ENCODE data around the gene ZCCHC24.

ZCCHC24 gene

DNA sequence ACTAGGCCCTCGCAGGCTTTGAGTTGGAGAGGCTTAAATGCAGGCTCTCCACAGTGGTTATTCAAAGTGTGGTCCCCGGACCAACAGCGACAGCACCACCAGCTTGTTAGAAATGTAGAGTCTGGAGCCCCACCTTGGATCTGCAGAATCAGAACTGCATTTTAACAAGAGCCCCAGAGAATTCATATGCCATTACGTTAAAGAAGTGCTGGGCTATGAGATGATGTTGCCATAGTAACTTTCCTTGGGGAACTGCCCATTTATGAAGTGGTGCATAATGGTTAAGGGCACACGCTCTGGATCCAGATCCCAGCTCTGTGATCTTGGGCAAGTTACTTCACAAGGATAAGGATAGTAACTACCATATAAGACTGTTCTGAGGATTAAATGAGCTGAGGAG, 48.9 kb downstream of the ZCCHC24 start:
- no peak for TF ChIP-seq CTCF (conservative IDR thresholded peaks at IDR 0.05; ENCODE audit: low read length)
- DNase-seq (ENCODE audit: low read depth): no peak
- no peak overlapping the region for H3K4me3 ChIP-seq (ENCODE audit: low read length)

DNA sequence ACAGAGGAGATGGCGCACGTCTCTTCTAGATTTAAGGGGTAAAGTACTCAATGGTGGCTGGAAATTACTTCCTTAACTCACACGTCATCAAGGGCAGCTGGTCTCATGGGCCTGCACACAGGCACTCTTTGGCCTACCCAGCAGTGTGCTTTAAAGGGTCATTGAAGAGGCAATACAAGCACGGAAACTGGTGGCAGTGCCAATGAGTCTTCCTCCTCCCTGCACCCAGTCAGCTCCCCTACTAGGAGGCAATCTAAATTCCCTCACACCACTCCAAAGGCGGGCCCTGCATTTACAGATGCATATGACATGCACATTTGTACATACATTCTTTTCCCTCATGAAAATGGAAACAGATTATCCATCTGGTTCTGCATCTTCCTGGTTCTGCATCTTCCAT, 50.8 kb downstream of the ZCCHC24 start:
- no peak for DNase-seq (ENCODE audit: low read depth)
- no peak for TF ChIP-seq CTCF (conservative IDR thresholded peaks at IDR 0.05; ENCODE audit: low read length)
- H3K4me3 ChIP-seq (ENCODE audit: low read length): no peak overlapping the region

DNA sequence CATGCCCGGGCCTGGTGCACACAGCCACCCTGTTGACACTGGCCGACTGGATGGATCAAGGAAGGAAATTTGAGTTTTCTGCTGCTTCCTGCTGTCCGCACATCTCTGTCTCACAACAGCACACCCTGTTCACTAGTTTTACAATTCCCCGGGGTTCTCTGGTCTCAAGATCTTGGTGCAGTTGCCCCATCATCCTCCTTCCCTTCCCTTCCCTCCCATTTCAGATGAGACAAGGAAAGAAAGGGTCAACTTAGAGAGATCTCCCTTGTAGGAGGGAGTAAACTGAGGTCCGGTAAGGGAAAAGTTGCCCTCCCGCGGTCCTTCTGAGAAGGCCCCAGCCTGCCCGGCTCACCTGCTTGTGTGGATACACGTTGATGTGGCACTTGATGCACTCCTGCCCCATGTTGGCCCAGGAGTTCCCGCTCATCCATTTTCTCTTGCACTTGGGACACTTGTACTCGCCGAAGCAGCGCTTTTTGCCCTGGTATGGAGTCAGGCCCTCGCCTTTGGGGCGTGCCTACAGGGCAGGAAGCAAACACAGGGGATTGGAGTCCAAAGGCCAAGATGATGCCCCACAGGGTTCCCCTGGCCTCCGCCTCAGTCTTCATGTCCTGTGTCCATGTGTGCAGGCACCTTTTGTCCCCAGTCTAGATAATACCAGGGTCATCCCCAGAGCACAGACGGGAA, 51.4 kb downstream of the ZCCHC24 start:
- no peak overlapping the region for H3K4me3 ChIP-seq (ENCODE audit: low read length)
- TF ChIP-seq CTCF (conservative IDR thresholded peaks at IDR 0.05; ENCODE audit: low read length): no peak
- no peak for DNase-seq (ENCODE audit: low read depth)

GRCh38 chr10:79393221-79393923, 52.1 kb downstream of the ZCCHC24 start:
- no peak overlapping the region for H3K4me3 ChIP-seq (ENCODE audit: low read length)
- no peak for TF ChIP-seq CTCF (conservative IDR thresholded peaks at IDR 0.05; ENCODE audit: low read length)
- DNase-seq (ENCODE audit: low read depth): no peak

DNA sequence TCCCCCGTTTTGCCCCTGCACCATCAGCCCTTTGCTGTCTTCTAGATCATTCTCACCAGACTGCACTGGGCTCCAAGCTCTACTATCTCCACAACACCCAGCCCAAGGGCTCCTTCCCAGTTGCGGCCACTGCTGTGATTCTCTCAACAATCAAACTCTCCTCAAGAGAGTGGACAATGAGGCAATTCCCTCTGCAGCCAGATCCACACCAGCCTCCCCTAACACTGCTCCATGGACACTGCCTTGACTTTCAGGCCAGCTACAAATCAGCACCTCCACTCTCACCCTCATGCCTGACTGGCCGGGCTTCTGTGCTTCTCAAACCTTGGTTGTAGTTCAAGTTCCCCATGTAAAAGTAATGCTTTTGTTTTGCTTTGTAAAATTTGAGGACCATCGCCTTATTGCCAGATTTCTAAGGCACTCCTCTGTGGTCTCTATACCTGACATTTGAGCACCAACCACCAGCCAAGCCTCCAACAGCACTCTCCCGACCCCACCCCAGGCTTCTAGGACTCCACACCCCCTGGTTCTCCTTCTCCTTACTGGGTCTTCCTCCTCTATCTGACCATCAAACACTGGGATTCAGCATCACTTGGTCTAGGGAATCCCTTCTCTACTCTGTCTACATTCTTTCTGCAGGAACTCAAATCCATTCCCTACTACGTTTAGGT, 52.8 kb downstream of the ZCCHC24 start:
- DNase-seq (ENCODE audit: low read depth): no peak
- TF ChIP-seq CTCF (conservative IDR thresholded peaks at IDR 0.05; ENCODE audit: low read length): no peak
- H3K4me3 ChIP-seq (ENCODE audit: low read length): no peak overlapping the region

GRCh38 chr10:79392020-79392398, 53.4 kb downstream of the ZCCHC24 start:
- no peak overlapping the region for H3K4me3 ChIP-seq (ENCODE audit: low read length)
- TF ChIP-seq CTCF (conservative IDR thresholded peaks at IDR 0.05; ENCODE audit: low read length): no peak
- DNase-seq (ENCODE audit: low read depth): no peak
